ENCODE results near the gene ADCY9.
A peak's percentile ranks its signal among the peaks of the same experiment; 100 is the strongest.
"Not testable (repeated sequence)": the region's sequence is repeated elsewhere in the genome, so short reads cannot be mapped to it uniquely, and the experiment has no call there.

ADCY9 gene

GRCh38 chr16:3948378-3948995 lies 167.8 kb downstream of the ADCY9 start:
- TF ChIP-seq CTCF (IDR thresholded peaks at IDR 0.05; ENCODE audit: insufficient read depth, low read depth, low read length, missing control alignments), result no peak
- H3K4me3 ChIP-seq (ENCODE audit: low read length), result no peak overlapping the region
- DNase-seq (ENCODE audit: low read depth), result peak; percentile 64

GRCh38 chr16:3946604-3947180 lies 169.6 kb downstream of the ADCY9 start:
- DNase-seq (ENCODE audit: low read depth), result no peak

GRCh38 chr16:3945751-3946603 lies 170.3 kb downstream of the ADCY9 start:
- no peak overlapping the region for H3K4me3 ChIP-seq (ENCODE audit: low read length)
- DNase-seq (ENCODE audit: low read depth), result peak; percentile 92

More at GRCh38 chr16:3946604-3947180, 169.6 kb downstream of the ADCY9 start:
- TF ChIP-seq CTCF (IDR thresholded peaks at IDR 0.05; ENCODE audit: insufficient read depth, low read depth, low read length, missing control alignments), result no peak
- H3K4me3 ChIP-seq (ENCODE audit: low read length), result no peak overlapping the region

GRCh38 chr16:3944457-3944856 lies 171.8 kb downstream of the ADCY9 start:
- DNase-seq (ENCODE audit: low read depth); H3K4me3 ChIP-seq (ENCODE audit: low read length): not testable (repeated sequence)

More at GRCh38 chr16:3945751-3946603, 170.3 kb downstream of the ADCY9 start:
- no peak for TF ChIP-seq CTCF (IDR thresholded peaks at IDR 0.05; ENCODE audit: insufficient read depth, low read depth, low read length, missing control alignments)

- DNase-seq (ENCODE audit: low read depth); H3K4me3 ChIP-seq (ENCODE audit: low read length): not testable (repeated sequence)
Observed at GRCh38 chr16:3942146-3942545, 174.1 kb downstream of the ADCY9 start.

GRCh38 chr16:3938843-3939624 lies 177.2 kb downstream of the ADCY9 start:
- peak; percentile 34 for DNase-seq (ENCODE audit: low read depth)
- TF ChIP-seq CTCF (IDR thresholded peaks at IDR 0.05; ENCODE audit: insufficient read depth, low read depth, low read length, missing control alignments), result peak; percentile 81
- peak overlapping the region; percentile 27 for H3K4me3 ChIP-seq (ENCODE audit: low read length)

- H3K4me3 ChIP-seq (ENCODE audit: low read length), result peak overlapping the region; percentile 27
- DNase-seq (ENCODE audit: low read depth), result no peak
- no peak for TF ChIP-seq CTCF (IDR thresholded peaks at IDR 0.05; ENCODE audit: insufficient read depth, low read depth, low read length, missing control alignments)
Observed at GRCh38 chr16:3938471-3938842, 177.8 kb downstream of the ADCY9 start.

Measured in epithelial cell of esophagus (primary cell).